ENCODE results near the gene PAX8.

- TF ChIP-seq CTCF (IDR thresholded peaks at IDR 0.05) (no peak), POLR2A (IDR thresholded peaks at IDR 0.05) (no peak)
Measured at GRCh38 chr2:113219092-113219441, 59.7 kb downstream of the PAX8 start.
